Measurements from ENCODE around the gene TFPI.

DNA sequence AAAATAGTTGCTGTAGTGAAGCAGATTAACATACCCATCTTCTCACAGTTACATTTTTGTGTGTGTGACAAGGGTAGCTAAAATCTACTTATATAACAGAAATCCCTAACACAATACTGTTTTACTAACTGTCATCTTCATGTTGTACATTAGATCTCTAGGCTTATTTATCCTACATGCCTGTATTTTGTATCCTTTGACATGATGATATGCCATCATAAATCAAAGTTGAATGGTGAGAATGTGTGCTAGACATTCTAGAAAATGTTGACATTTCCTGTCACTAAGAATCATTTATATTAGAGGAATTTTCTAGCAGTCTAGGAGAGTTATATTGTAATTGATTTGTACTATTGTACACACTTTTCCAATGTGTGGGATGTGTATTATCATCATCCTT, 84.7 kb downstream of the TFPI start:
- no peak for TF ChIP-seq CTCF (IDR thresholded peaks at IDR 0.05; ENCODE audit: insufficient read depth, low read length, poor library complexity, severe bottlenecking)
- no peak for TF ChIP-seq EZH2phosphoT487 (conservative IDR thresholded peaks at IDR 0.05; ENCODE audit: low read length)

All from SU-DHL-6 (cell line).